HFFc6 (cell line): Measurements from ENCODE around the gene ISM1. TPM values are rescaled to one million over a fixed set of nuclear protein-coding genes. Genes with fewer than 3 reads are reported as not detected.

Source experiments
- DNase-seq: peaks from one replicate; pipeline ENCODE4 v3.0.0-alpha.2; 2018
- H3K27ac Mint-ChIP-seq: 2 replicates; pipeline ENCODE4 v1.8.0; 2020; ENCODE audit warnings: mild to moderate bottlenecking, mixed read lengths
- H3K27me3 Mint-ChIP-seq: 2 replicates; pipeline ENCODE4 v1.8.0; 2021; ENCODE audit warnings: mild to moderate bottlenecking, moderate library complexity, mixed read lengths; ENCODE audit not compliant: insufficient read depth
- H3K36me3 Mint-ChIP-seq: 2 replicates; pipeline ENCODE4 v1.8.0; 2021; ENCODE audit warnings: low read depth, mixed read lengths
- H3K4me1 Mint-ChIP-seq: 2 replicates; pipeline ENCODE4 v1.8.0; 2020; ENCODE audit warnings: low read depth, mixed read lengths
- H3K4me3 Mint-ChIP-seq: 2 replicates; pipeline ENCODE4 v1.8.0; 2020; ENCODE audit warnings: mild to moderate bottlenecking, moderate library complexity, mixed read lengths
- H3K9me3 Mint-ChIP-seq: 2 replicates; pipeline ENCODE4 v1.8.0; 2020; ENCODE audit warnings: mild to moderate bottlenecking, mixed read lengths
- CTCF ChIP-seq: fragments of 200-600 bp; sonication (generic); IDR thresholded peaks from 2 replicates; pipeline ENCODE4 v1.5.0; 2021; ENCODE audit warnings: antibody characterized with exemption, mild to moderate bottlenecking
- total RNA-seq, 6 experiments: library from RNA; stranded (reverse); fragmentation: NEBNext Ultra II Directional; extraction: Animal tissue kit (Norgen Biotek cat#: 25700); gene quantifications; 2 replicates in 1 of 6; 3 replicates in 5 of 6; pipeline ENCODE4 v1.2.3, GENCODE V29; 2021

ISM1 gene
- total RNA-seq, 6 experiments from 2014 or later, result 0.07 TPM; not detected in 5

- H3K4me3 Mint-ChIP-seq, result no peak overlapping the region
- H3K4me1 Mint-ChIP-seq, result no peaks in the 10 kb centered on the region
- peaks cover 9% of the 10 kb centered on the region for H3K27me3 Mint-ChIP-seq
- H3K36me3 Mint-ChIP-seq, result no peaks in the 10 kb centered on the region
- H3K9me3 Mint-ChIP-seq, result peaks cover 19% of the 10 kb centered on the region
- no peak for TF ChIP-seq CTCF
- no peak for DNase-seq
- H3K27ac Mint-ChIP-seq, result no peak overlapping the region
Measured at GRCh38 chr20:13250251-13250650, 29.2 kb downstream of the ISM1 start.

GRCh38 chr20:13251106-13251903, 30.2 kb downstream of the ISM1 start:
- no peak for TF ChIP-seq CTCF
- peaks cover 10% of the 10 kb centered on the region for H3K27me3 Mint-ChIP-seq

DNA sequence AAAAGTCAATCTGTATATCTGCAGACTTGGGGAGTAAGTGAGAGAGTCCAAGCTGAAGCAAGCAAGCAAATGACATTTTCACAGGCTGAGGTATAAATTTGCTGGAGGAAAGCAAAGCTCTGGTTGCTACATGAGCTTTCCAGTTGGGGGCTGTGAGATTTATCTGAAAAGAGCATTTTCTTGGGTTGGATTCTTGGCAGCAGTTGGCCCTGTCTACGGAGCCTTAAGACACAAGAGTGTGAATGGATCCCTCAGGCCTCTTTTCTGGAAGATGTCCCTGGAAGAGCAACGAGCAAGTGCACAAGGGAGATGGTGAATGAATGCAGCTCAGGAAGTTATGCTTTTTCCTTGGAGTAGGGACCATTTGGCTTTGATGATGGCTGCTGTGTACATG, 30.8 kb downstream of the ISM1 start:
- H3K9me3 Mint-ChIP-seq, result peaks cover 19% of the 10 kb centered on the region
- DNase-seq, result no peak

More at GRCh38 chr20:13251106-13251903, 30.2 kb downstream of the ISM1 start:
- Mint-ChIP-seq H3K36me3 (no peaks in the 10 kb centered on the region), H3K9me3 (peaks cover 19% of the 10 kb centered on the region), H3K4me3 (no peak overlapping the region), H3K4me1 (no peaks in the 10 kb centered on the region), H3K27ac (no peak overlapping the region)
- no peak for DNase-seq

DNA sequence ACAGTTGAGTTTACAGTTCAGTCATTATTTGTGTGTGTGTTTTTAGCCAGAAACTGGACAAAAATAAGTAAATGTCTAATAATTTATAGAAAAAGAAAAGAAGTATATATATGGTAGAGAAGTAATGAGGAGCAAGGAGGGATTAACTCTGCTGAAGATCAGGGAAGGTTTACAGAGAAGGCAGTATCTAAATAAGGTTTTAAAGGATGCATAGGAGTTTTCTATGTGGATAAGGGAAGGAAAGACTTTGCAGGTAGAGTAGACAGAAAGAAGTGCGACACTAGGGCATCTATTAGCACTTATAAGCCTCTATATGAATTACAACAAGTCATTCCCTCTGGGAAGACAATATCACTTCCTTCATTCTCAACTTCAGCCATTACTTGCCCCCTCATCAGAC, 34.3 kb downstream of the ISM1 start:
- Mint-ChIP-seq H3K4me1 (no peaks in the 10 kb centered on the region), H3K9me3 (peaks cover 14% of the 10 kb centered on the region)
- no peak for DNase-seq

More for the DNA sequence above, 30.8 kb downstream of the ISM1 start:
- Mint-ChIP-seq H3K27ac (no peak overlapping the region), H3K36me3 (no peaks in the 10 kb centered on the region), H3K4me1 (no peaks in the 10 kb centered on the region), H3K4me3 (no peak overlapping the region), H3K27me3 (peaks cover 10% of the 10 kb centered on the region)
- TF ChIP-seq CTCF, result no peak

DNA sequence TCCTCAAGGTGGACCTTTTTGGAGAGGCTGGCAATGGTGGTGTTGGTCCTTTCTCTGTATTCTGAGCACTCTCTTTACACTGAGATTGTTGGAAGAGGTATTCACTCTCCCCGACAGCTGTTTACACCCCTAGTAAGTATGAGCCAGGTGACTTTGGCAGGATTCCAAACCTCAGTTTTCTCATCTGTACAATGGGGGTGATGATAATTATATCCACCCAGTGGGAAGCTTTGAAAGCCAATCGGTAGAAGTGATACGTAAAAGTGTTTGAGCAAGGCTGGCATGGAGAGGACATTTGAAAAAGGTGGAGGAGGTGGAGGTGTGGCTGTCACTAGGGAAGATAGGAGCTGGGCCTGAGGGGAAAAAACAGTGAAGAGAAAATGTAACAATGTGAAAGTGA, 35.5 kb downstream of the ISM1 start:
- H3K27me3 Mint-ChIP-seq, result peaks cover 11% of the 10 kb centered on the region
- no peak overlapping the region for H3K27ac Mint-ChIP-seq
- no peak overlapping the region for H3K4me3 Mint-ChIP-seq
- H3K4me1 Mint-ChIP-seq, result no peaks in the 10 kb centered on the region
- DNase-seq, result no peak
- H3K9me3 Mint-ChIP-seq, result peaks cover 10% of the 10 kb centered on the region
- no peak for TF ChIP-seq CTCF
- no peaks in the 10 kb centered on the region for H3K36me3 Mint-ChIP-seq

More for the DNA sequence above, 34.3 kb downstream of the ISM1 start:
- peaks cover 11% of the 10 kb centered on the region for H3K27me3 Mint-ChIP-seq
- no peaks in the 10 kb centered on the region for H3K36me3 Mint-ChIP-seq
- TF ChIP-seq CTCF, result no peak
- no peak overlapping the region for H3K4me3 Mint-ChIP-seq
- no peak overlapping the region for H3K27ac Mint-ChIP-seq
